NCI-H526 treated with DMSO at 0.1 percent for 48 hours (cell line): ENCODE results near the gene ATAD3B.
"Not testable (repeated sequence)": the region's sequence is repeated elsewhere in the genome, so short reads cannot be mapped to it uniquely, and the experiment has no call there.

Source experiments
- DNase-seq: peaks from one replicate; lab custom pipeline; 2025; lab: John Stamatoyannopoulos, UW

ATAD3B gene

DNA sequence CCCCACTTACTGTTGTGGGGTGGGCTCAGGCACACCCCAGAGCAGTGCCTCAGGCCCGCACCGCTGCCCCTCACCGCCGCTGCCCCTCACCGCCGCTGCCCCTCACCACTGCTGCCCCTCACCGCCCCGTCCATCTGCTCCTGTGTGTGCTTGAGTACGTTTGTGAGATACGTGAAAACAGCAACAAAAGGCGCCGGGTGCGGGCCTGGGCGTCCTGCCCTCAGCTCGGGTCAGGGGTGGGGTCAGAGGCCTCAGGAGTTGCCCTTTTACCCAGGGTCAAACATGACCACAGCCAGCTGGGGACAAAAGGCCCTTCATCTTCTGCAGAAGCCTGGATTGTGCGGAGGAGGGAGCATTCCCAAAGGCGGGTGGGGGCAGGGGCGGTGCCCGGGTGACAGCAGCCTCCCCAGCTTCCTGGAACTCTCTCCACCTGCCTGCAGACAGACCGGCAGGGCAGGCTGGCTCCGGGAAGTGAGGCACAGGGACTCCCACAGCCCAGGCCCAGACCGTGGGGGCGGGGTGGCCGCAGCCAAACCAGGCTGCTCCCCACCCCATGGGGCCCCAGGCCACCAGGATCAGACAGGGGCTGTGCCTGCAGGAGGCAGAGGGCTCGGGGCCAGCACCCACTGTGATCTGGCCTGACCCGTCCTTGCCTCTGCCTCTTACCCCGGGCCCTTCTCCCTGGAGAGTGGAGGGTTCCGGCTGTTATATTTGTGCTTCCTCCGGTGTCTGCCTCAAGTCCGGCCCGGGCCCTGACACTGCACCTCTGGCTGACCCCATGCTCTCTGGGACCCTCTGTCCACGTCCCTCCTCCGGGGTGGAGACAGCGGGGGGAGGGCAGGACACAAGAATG lies 38.4 kb upstream of the ATAD3B start:
- DNase-seq: peak; percentile 64

DNA sequence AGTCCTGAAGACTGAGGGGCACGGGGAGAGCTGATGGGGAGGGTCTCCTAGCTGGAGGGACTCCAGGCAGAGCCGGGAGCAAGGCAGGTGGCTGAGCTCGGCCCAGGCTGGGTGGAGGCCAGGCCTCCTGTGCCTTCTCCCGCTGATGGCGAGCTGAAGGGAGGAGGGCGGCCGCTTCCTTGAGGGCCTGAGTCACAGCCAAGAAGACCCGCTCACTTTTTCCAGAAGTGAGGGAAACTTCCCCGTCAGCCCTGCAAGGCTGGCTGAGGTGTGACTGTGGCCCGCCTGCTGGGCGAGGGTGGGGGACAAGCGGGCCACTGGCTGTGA lies 37.8 kb upstream of the ATAD3B start:
- DNase-seq: no peak

DNA sequence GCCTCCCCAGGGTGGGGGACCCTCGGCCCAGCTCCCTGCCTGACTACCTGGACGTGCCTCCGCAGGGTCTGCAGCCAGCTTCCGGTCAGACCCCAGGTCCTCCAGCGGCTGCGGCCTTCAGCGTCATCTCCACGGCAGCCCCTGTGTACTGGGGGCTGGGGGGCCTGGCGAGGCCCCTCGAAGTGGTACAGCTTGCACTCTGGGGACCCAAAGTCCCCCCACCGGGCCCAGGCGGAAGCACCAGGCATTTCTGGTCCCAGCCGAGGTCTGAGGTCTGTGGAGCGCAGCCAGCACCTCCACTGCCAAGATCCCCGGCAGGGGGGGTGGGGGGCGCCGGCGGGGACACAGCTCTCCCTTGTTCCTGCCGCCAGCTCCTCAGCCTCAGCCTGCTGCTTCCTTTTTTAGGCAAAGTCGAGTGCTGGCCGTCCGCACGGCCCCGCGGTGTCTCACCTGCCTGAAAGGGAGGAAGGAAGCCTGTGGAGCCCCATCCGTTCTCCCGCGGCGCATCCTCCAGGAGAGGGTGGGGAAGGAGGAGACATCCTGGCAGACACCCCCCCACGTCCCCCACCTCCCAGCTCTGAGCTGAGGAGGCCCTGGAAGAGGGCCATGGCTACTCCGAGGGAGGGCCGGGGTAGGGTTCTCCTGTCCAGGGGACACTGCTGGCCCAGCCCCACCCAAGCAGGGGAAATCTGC lies 37.3 kb upstream of the ATAD3B start:
- no peak for DNase-seq

- no peak for DNase-seq
Observed at GRCh38 chr1:1434824-1435105, 36.8 kb upstream of the ATAD3B start.

GRCh38 chr1:1435106-1435903 lies 36.3 kb upstream of the ATAD3B start, which contains the start of gene VWA1:
VWA1 (plus strand) TSS chr1:1435690; CDS start chr1:1435749, 59 bp downstream.
- peak; percentile 17 for DNase-seq

DNA sequence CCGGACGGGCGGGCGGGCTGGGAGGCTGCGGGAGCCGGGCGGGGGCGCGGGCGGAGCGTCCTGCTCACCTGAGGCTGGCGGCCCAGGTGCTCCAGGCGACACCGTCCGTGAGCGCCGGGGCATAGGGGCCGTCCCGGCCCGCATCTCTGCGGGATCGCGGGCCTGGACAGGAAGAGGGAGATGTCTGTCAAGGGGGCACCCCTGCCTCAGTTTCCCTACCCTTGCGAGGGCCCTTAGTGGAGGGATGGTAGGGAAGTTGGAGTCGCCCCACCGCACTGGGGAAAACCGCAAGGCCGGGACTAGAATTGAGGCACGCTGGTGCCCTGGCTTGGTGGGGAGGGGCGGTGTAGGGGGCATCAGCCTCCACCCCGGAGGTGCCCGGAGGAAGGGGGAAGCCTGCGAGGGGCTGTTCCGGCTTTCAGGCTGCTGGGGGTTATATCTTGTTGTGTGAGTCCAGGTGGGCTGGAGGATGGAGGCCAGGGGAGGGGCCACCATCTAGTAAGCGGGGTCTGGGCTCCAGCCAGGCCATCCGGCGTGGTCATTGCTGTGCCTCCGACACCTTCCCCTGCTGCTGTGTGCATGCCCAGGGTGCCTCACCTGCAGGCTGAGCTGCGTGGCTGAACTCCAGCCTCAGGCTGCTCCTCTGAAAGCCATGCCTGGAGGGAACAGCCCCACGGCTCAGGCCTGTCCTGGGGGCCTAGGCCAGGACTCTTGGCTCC lies 35.5 kb upstream of the ATAD3B start:
- no peak for DNase-seq

- no peak for DNase-seq
Observed at GRCh38 chr1:1436630-1437032, 34.9 kb upstream of the ATAD3B start.

- no peak for DNase-seq
Observed at GRCh38 chr1:1437033-1437903, 34.3 kb upstream of the ATAD3B start.

DNA sequence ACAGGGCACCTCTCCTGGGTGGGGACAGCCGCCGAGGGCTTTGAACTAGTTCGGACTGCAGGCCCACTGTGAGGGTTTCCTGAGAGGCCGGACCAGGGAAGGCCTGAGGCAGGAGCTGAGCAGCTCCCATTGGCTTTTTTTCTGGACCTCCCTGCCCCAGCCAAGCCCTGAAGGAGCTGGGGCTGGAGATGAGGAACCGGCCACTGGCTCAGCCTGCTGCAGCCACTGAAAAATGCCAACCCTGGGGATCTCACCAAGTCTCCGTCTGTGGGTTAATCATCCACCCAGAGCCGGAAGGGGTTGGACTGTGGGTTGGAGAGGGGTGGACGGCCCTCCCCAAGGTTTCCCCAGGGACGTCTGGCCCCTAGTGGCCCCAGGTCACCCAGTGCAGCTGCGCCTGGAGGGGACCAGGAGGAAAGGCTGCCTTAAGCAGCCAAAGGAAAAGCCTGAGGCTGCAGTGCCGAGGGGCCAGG lies 33.6 kb upstream of the ATAD3B start:
- no peak for DNase-seq

DNA sequence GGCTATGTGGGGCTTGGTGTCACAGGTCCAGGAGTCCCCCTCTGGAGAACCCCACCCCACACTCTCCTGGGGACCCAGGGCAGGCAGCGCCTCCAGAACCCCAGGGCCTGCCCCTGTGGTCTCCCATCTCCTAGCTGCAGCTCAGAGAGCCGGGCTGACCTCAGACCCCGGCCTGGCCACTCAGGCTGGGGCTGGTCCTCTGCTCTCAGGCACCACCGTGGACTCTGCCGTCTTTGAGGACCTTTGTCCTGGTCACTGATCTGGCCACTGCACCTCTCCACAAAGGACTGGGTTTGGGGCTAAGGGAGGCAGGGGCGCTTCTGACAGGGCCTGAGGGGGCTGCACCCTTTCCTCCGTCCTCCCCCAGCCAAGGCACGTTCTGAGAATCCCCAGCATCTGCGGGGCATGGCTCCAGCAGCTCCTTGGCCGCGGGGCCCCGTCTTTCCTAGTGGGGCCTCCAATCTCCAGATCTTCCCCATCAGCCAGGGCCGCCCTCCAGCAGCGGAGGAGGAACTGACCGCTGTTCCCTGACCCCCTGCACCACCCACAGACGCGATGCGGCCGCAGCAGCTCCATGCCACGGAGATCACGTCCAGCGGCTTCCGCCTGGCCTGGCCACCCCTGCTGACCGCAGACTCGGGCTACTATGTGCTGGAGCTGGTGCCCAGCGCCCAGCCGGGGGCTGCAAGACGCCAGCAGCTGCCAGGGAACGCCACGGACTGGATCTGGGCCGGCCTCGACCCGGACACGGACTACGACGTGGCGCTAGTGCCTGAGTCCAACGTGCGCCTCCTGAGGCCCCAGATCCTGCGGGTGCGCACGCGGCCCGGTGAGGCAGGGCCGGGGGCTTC lies 32.8 kb upstream of the ATAD3B start:
- no peak for DNase-seq

DNA sequence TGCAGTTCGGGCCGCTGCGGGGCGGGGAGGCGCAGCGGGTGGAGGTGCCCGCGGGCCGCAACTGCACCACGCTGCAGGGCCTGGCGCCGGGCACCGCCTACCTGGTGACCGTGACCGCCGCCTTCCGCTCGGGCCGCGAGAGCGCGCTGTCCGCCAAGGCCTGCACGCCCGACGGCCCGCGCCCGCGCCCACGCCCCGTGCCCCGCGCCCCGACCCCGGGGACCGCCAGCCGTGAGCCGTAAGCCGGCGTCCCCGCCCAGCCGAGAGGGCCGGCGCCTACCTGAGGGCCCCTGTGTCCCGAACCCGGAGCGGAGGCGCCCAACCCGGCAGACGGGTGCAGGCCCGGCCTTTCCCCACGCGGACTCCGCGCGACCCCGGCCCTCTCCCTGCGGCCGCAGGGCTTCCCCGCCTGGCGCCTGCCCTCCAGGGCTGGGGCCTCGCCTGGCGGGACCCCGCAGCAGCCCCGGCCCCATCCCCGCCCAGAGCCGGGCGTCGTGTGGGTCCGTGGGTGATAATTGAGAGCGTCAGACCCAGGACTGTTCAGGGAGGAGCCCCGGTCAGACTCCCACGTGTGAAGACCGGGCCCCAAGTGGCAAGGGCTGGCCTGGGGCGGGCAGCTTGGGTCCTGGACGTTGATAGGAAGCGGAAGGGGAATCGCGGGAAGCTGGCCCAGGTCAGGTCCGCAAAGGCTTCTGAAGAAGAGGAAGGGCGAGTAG lies 31.9 kb upstream of the ATAD3B start:
- no peak for DNase-seq

GRCh38 chr1:1440262-1441001 lies 31.1 kb upstream of the ATAD3B start:
- no peak for DNase-seq

DNA sequence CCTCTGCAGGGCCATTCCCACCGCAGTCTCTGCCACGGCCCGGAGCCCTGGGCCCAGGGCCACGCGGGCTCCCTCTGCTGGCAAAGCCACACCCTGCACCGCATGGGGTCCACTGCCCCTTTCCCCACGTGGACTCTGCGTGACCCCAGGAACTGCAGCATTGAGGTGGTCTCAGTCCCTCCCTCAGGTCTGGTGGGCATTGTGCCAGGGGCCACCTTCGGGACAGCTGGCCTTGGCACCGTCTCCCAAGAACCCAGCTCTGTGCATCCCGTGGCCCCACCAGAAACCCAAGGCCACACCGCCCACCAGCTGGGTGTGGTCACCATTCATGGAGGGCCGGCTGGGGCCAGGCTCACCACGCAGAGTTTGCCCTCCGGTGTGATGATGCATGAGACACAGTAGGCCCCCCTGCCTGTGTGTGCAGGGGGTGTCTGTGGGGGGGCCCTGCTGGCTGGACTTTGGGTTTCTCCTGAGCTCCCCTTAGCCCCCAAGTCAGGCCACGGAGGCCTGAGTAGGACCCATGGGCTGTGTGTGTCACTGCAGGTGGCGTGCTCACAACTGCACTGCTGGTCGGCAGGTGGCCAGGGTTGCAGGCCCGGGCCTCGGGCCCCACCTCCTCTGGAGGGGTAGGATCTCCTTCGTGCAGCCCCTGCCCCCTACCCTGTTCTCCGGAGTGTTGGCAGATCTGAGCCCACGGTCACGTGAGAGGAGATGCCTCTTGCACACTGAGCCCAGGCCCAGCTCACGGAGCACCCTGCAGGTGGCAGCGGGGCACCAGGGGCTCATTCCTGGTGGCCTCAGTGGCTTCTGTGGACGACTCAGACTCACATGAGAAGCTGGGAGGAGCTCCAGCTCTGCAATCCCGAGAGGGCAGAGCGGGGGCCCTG lies 30.3 kb upstream of the ATAD3B start:
- no peak for DNase-seq

GRCh38 chr1:1442069-1442770 lies 29.3 kb upstream of the ATAD3B start:
- DNase-seq: no peak

DNA sequence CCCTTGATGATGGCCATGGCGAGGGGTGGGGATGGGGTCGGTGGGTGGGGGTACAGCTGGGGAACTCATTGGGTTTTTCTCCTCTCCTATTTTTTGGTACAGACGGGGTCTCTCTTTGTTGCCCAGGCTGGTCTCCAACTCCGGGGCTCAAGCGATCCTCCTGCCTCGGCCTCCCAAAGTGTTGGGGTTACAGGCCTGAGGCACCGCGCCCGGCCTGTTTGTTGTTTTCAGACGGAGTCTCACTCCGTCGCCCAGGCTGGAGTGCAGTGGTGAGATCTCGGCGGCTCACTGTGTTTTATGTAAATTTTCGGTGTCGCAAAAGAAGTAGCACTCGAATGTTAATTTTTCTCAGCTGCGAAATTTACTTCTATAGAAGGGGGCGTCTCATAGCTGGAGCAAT lies 24.9 kb upstream of the ATAD3B start:
- not testable (repeated sequence) for DNase-seq

DNA sequence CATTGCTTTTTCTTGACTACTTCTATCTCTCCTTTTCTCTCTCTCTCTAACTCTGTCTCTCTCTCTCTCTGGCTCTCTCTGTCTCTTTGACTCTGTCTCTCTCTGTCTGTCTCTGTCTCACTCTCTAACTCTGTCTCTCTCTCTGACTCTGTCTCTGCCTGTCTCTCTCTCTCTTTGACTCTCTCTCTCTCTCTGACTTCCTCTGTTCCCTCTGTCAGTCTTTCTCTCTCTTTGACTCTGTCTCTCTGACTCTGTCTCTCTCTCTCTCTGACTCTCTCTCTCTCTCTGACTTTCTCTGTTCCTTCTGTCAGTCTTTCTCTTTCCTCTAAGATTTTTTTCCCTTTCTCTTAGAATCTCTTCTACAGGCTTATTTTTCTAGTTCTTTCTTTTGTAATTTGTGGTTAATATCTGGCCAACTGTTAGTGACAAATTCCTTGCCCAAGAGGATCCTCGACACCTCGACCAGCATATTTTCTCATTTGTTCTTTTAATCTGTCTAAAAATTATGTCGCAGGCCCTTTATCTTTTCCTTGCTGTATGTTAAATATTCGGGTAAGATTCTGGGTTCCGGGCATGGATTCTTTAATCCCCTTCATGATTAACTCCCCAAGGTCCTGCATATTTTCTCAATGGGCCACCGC lies 22.3 kb upstream of the ATAD3B start, which contains the start of gene ATAD3C:
Gene ATAD3C, plus strand, starts transcription at position 591 of the 641 bp plus-strand sequence. CDS start 995 bp downstream, outside the sequence.
- no peak for DNase-seq
